Transverse colon (tissue), 4 donors: ENCODE data around the gene LY86.

ENCODE experiments used
- CTCF ChIP-seq, 5 experiments: fragments of 200-600 bp in 3 of 5; fragments of 450-650 bp in 2 of 5; sonication (generic) in 3 of 5; IDR thresholded peaks; 1 replicate in 2 of 5; 2 replicates in 3 of 5; pipeline ENCODE4 v1.5.1; 2016 to 2017; ENCODE audit warnings: antibody characterized with exemption in 5 of 5, inconsistent platforms in 3 of 5, mild to moderate bottlenecking in 2 of 5, moderate library complexity in 1 of 5
- EP300 ChIP-seq: sonication (generic); formaldehyde crosslinking; IDR thresholded peaks from one replicate; pipeline ENCODE4 v1.6.1; 2017; ENCODE audit warnings: antibody characterized with exemption, low read depth
- POLR2A ChIP-seq: fragments of 450-650 bp; IDR thresholded peaks from one replicate; pipeline ENCODE4 v1.6.1; 2016; ENCODE audit warnings: antibody characterized with exemption, mild to moderate bottlenecking, moderate library complexity
- POLR2AphosphoS5 ChIP-seq, 3 donors: sonication (generic); formaldehyde crosslinking; IDR thresholded peaks; one replicate each; pipeline ENCODE4 v1.6.1; 2016; ENCODE audit warnings: antibody characterized with exemption in 3 of 3

- TF ChIP-seq CTCF (IDR thresholded peaks at IDR 0.05) (no peak), POLR2AphosphoS5 (IDR thresholded peaks at IDR 0.05) (no peak), POLR2A (no peak), EP300 (no peak)
Measured at GRCh38 chr6:6640926-6641325, 52.4 kb downstream of the LY86 start.
